Middle frontal gyrus (tissue), 1 donor: ENCODE data around the gene APOE.
A peak's percentile ranks its signal among the peaks of the same experiment; 100 is the strongest.
"Not testable (repeated sequence)": the region's sequence is repeated elsewhere in the genome, so short reads cannot be mapped to it uniquely, and the experiment has no call there.

Source experiments
- DNase-seq: peaks from one replicate; pipeline ENCODE4 v3.0.0-alpha.2; 2015; ENCODE audit warnings: low spot score; ENCODE audit errors: extremely low spot score

APOE gene

DNA sequence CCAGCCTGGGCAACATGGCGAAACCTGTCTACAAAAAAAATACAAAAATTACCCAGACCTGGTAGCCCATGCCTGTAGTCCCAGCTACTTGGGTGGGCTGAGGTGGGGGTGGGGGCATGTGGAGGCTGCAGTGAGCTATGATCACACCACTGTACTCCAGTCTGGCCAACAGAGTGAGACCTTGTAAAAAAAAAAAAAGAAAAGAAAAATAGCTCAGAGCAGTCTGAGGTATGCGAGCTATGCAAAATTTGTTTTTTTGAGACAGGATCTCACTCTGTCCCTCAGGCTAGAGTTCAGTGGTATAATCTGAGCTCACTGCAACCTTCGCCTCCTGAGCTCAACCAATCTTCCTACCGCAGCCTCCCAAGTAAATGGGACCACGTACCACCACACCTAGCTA is 21.7 kb upstream of the APOE start:
- no peak for DNase-seq

GRCh38 chr19:44884566-44884965 is 21.0 kb upstream of the APOE start:
- DNase-seq: no peak

DNA sequence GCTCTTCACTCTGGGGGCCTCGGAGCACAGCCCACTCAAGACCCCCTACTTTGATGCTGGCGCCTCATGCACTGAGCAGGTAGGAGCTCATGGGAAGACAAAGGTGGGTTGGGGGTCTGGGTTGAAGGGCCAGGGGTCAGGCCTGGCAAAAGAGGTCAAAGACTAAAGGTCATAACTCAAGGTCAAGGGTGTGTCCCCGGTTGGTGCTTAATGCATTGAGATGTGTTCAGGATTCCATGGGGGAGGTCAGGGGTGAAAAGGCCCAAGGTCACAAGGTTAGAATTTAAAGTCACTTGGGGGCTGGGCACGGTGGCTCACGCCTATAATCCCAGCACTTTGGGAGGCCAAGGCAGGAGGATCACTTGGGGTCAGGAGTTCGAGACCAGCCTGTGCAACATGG is 19.5 kb upstream of the APOE start:
- DNase-seq: no peak

DNA sequence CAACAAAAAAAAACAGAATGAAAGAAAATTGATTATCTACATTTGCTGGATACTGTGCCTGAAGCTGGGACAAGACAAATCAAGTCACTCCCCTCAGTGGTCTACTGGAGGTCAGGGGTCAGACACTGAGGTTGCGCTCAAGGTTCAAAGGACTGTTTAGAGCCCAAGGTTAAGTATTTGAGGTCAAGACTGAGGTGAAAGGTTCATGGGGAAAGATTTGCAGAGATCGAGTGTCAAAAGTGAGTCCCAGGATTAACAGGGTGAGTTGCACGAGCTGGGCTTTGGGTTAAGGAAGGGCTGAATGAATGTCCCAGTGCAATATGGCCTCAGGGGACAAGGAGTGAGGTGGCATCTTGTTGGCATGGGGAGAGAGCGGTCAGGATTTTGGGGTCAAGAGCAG is 17.9 kb upstream of the APOE start:
- DNase-seq: no peak

DNA sequence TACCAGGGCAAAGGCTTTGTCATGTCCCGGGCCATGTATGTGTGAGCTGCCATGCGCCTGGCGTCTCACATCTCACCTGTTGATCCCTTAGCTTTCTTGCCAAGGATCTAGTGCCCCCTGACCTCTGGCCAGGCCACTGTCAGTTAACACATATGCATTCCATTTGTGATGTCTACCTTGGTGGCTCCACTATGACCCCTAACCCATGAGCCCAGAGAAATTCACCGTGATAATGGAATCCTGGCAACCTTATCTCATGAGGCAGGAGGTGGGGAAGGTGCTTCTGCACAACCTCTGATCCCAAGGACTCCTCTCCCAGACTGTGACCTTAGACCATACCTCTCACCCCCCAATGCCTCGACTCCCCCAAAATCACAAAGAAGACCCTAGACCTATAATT is 17.3 kb upstream of the APOE start:
- DNase-seq: not testable (repeated sequence)

GRCh38 chr19:44889830-44890365 is 15.7 kb upstream of the APOE start:
- DNase-seq: no peak

DNA sequence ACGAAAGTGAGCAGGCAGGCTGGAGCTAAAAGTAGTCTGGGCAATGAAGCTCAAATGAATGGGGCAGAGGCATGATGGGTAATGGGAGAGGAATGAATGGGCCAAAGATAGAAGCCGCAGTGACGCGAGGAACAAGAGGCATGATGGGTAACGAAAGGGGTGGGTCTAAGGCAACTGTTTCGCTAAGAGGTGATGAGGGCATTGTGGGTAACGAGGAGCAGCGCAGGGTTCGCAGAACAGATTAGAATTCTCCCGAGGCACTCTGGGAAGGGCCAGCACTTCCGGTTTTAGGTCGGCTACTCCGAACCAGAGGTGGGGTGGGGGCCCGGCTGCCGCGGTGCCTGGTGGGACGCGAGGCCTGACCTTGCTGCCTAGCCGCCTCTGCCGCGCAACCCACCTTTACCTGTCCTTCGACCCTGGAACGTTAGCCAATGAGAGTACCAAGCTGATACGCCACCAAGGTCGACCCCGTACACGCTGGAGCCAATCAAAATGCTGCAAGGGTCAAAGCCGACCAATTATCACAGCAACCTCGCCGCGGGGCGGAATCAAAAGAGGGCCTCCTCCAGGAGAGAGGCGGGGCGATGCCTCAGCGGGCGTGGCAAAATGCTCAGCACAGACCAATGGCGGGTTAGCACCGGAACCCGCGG is 15.1 kb upstream of the APOE start:
- DNase-seq: peak; percentile 99

- no peak for DNase-seq
Measured at GRCh38 chr19:44891016-44891882, 14.3 kb upstream of the APOE start, which contains the start of gene TOMM40. TOMM40 (plus strand) TSS chr19:44891254; CDS start chr19:44891416, 162 bp downstream.

GRCh38 chr19:44892932-44893331 is 12.7 kb upstream of the APOE start:
- DNase-seq: no peak

DNA sequence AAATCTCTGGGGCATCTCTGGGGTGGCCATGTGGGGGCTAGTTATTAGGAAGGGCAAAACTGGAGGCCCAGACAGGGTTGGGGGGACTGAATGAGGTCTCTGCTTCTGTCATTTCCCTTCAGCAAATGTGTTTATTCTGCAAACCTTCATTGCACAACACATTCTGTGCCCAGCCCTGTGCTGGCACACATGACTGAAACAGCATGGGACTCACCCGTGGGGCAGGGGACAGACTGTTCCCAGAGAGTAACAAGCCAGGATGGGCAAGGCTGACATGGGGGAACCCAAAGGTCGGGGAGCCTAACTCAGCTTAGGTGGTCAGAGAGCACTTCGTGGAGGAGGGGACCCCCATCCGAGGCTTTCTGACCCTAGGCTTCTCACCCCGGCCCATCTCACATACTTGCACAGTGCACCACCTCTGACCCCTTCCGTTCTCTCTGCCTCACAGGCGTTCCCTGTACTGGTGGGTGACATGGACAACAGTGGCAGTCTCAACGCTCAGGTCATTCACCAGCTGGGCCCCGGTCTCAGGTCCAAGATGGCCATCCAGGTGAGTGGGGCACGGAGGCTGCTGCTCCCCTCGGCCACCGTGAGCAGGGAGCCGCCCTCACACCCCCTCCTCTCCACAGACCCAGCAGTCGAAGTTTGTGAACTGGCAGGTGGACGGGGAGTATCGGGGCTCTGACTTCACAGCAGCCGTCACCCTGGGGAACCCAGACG is 12.1 kb upstream of the APOE start:
- DNase-seq: no peak

GRCh38 chr19:44894052-44894400 is 11.6 kb upstream of the APOE start:
- DNase-seq: no peak

- no peak for DNase-seq
Measured at GRCh38 chr19:44894946-44895345, 10.7 kb upstream of the APOE start.

DNA sequence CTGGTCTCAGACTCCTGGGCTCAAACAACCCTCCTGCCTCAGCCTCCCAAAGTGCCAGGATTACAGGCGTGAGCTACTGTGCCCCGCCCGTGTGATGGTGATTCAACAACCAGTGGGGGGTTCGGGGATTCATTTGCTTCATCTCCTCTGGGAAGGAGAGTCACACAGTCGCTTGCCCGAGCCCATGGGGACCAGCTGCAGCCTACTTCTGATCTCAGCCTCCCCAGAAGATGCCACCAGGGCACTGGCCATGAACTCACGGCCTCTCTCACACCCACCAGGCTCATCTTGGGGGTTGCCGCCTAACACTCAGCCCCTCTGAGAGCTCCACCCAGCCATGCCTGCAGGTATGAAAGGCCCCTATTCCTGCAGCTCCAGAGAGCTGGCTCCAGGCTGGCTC is 7.8 kb upstream of the APOE start:
- DNase-seq: no peak

GRCh38 chr19:44900328-44901244 is 5.0 kb upstream of the APOE start:
- DNase-seq: no peak

DNA sequence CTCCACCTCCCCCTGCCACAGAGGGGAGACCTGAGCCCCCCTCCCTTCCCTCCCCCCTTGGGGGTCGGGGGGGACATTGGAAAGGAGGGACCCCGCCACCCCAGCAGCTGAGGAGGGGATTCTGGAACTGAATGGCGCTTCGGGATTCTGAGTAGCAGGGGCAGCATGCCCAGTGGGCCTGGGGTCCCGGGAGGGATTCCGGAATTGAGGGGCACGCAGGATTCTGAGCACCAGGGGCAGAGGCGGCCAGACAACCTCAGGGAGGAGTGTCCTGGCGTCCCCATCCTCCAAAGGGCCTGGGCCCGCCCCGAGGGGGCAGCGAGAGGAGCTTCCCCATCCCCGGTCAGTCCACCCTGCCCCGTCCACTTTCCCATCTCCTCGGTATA is 2.4 kb upstream of the APOE start:
- DNase-seq: no peak

DNA sequence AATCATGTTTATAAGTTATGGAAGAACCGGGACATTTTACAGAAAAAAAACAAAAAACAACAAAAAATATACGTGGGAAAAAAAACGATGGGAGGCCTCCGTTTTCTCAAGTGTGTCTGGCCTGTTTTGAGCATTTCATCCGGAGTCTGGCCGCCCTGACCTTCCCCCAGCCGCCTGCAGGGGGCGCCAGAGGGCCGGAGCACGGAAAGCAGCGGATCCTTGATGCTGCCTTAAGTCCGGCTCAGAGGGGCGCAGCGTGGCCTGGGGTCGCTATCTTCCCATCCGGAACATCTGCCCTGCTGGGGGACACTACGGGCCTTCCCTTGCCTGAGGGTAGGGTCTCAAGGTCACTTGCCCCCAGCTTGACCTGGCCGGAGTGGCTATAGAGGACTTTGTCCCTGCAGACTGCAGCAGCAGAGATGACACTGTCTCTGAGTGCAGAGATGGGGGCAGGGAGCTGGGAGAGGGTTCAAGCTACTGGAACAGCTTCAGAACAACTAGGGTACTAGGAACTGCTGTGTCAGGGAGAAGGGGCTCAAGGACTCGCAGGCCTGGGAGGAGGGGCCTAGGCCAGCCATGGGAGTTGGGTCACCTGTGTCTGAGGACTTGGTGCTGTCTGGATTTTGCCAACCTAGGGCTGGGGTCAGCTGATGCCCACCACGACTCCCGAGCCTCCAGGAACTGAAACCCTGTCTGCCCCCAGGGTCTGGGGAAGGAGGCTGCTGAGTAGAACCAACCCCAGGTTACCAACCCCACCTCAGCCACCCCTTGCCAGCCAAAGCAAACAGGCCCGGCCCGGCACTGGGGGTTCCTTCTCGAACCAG is 1.8 kb upstream of the APOE start:
- peak; percentile 13 for DNase-seq

- DNase-seq: no peak
Measured at GRCh38 chr19:44904426-44904994, 1.1 kb upstream of the APOE start.

- DNase-seq: no peak
Measured at GRCh38 chr19:44907613-44908012, 2.0 kb downstream of the APOE start.

- DNase-seq: no peak
Measured at GRCh38 chr19:44908074-44908835, 2.7 kb downstream of the APOE start.
